HG02973 (cell line): Measurements from ENCODE around the gene FBXO7.
A peak's percentile ranks its signal among the peaks of the same experiment; 100 is the strongest.
"Not testable (repeated sequence)": the region's sequence is repeated elsewhere in the genome, so short reads cannot be mapped to it uniquely, and the experiment has no call there.

Experiments used
- ATAC-seq: cut with Tn5 transposase; IDR thresholded peaks from one replicate; pipeline ENCODE4 v1.9.1; 2021; ENCODE audit warnings: moderate library complexity; ENCODE audit not compliant: unreplicated experiment

FBXO7 gene

GRCh38 chr22:32474635-32475467 is at the start of gene FBXO7:
Gene FBXO7 (plus strand): TSS chr22:32474811. CDS start chr22:32475003, 192 bp downstream.
- peak; percentile 65 for ATAC-seq

- ATAC-seq, result no peak
These were observed 47.7 kb upstream of the FBXO7 start for GRCh38 chr22:32426881-32427280.

GRCh38 chr22:32430352-32430751 is 44.3 kb upstream of the FBXO7 start:
- ATAC-seq, result no peak

GRCh38 chr22:32444068-32444467 is 30.5 kb upstream of the FBXO7 start:
- no peak for ATAC-seq

GRCh38 chr22:32446321-32446720 is 28.3 kb upstream of the FBXO7 start:
- no peak for ATAC-seq

- no peak for ATAC-seq
These were observed 25.6 kb upstream of the FBXO7 start for GRCh38 chr22:32448980-32449379.

GRCh38 chr22:32457031-32457430 is 17.6 kb upstream of the FBXO7 start:
- ATAC-seq, result no peak

- no peak for ATAC-seq
These were observed 12.2 kb upstream of the FBXO7 start for GRCh38 chr22:32462452-32462851.

- no peak for ATAC-seq
These were observed 8.9 kb upstream of the FBXO7 start for GRCh38 chr22:32465661-32466060.

GRCh38 chr22:32466496-32466895 is 8.1 kb upstream of the FBXO7 start:
- ATAC-seq, result no peak

GRCh38 chr22:32469799-32470212 is 4.8 kb upstream of the FBXO7 start:
- ATAC-seq, result no peak

- no peak for ATAC-seq
These were observed 1.1 kb upstream of the FBXO7 start for GRCh38 chr22:32473388-32473952.

- no peak for ATAC-seq
These were observed 928 bp downstream of the FBXO7 start for GRCh38 chr22:32475468-32476010.

GRCh38 chr22:32476281-32477195 is 1.9 kb downstream of the FBXO7 start:
- ATAC-seq, result no peak

GRCh38 chr22:32477596-32477995 is 3.0 kb downstream of the FBXO7 start:
- no peak for ATAC-seq

- not testable (repeated sequence) for ATAC-seq
These were observed 3.9 kb downstream of the FBXO7 start for GRCh38 chr22:32478552-32478951.

GRCh38 chr22:32478994-32479393 is 4.4 kb downstream of the FBXO7 start:
- ATAC-seq, result no peak

- no peak for ATAC-seq
These were observed 5.6 kb downstream of the FBXO7 start for GRCh38 chr22:32480238-32480637.

- no peak for ATAC-seq
These were observed 8.1 kb downstream of the FBXO7 start for GRCh38 chr22:32482708-32483107.

GRCh38 chr22:32486656-32487390 is 12.2 kb downstream of the FBXO7 start:
- ATAC-seq, result no peak
